ENCODE data around the gene TMEM51.

GRCh38 chr1:15139654-15140350 is 13.7 kb upstream of the TMEM51 start:
- TF ChIP-seq CTCF (conservative IDR thresholded peaks at IDR 0.05; ENCODE audit: low read depth, low read length) (no peak), POLR2A (IDR thresholded peaks at IDR 0.05; ENCODE audit: low read depth, low read length) (no peak), RAD21 (IDR thresholded peaks at IDR 0.05; ENCODE audit: low read length) (no peak), USF2 (IDR thresholded peaks at IDR 0.05; ENCODE audit: low read depth, low read length) (no peak), RCOR1 (IDR thresholded peaks at IDR 0.05; ENCODE audit: insufficient replicate concordance, low read length) (no peak), RFX5 (IDR thresholded peaks at IDR 0.05; ENCODE audit: low read depth, low read length) (no peak), CHD1 (IDR thresholded peaks at IDR 0.05; ENCODE audit: low read depth, low read length) (no peak), MAFK (IDR thresholded peaks at IDR 0.05; ENCODE audit: low read depth, low read length) (no peak)

All from IMR-90 (cell line).